Psoas muscle (tissue), 8 donors: ENCODE measurements around the gene PHRF1. TPM values are rescaled to one million over a fixed set of nuclear protein-coding genes. Genes with fewer than 3 reads are reported as not detected.

Source experiments
- ATAC-seq, 4 donors: fragments of 200-7000 bp; cut with Tn5 transposase; one replicate each; pipeline ENCODE4 v1.9.1; 2020; ENCODE audit warnings: moderate library complexity in 3 of 4, mild to moderate bottlenecking in 2 of 4
- DNase-seq, 2 donors: peaks; one replicate each; pipeline ENCODE4 v3.0.0-alpha.2; 2020
- H3K27ac ChIP-seq: fragments of 200-600 bp; one replicate; pipeline ENCODE4 v1.8.0; 2022
- H3K27me3 ChIP-seq, 3 donors: fragments of 200-600 bp in 1 of 3; one replicate each; pipeline versions ENCODE4 v1.6.1 to v1.8.0; 2013 to 2022; ENCODE audit warnings: low read length in 2 of 3, mild to moderate bottlenecking in 2 of 3, moderate library complexity in 1 of 3; ENCODE audit not compliant: insufficient read depth in 3 of 3
- H3K36me3 ChIP-seq, 2 donors: fragments of 200-600 bp in 1 of 2; one replicate each; pipeline versions ENCODE4 v1.6.1 to v1.8.0; 2013 to 2022; ENCODE audit warnings: low read depth in 1 of 2, mild to moderate bottlenecking in 1 of 2, moderate library complexity in 1 of 2; ENCODE audit not compliant: insufficient read depth in 1 of 2
- H3K4me1 ChIP-seq: fragments of 200-600 bp; one replicate; pipeline ENCODE4 v1.8.0; 2022
- H3K4me3 ChIP-seq: fragments of 200-600 bp; one replicate; pipeline ENCODE4 v1.8.0; 2022; ENCODE audit warnings: mild to moderate bottlenecking
- H3K9me3 ChIP-seq: fragments of 200-600 bp; one replicate; pipeline ENCODE4 v1.8.0; 2022
- CTCF ChIP-seq: fragments of 200-600 bp; IDR thresholded peaks from one replicate; pipeline ENCODE4 v1.8.0; 2022; ENCODE audit warnings: antibody characterized with exemption
- WGBS, 3 donors: extraction: QIAGEN DNeasy Blood & Tissue Kit; methylation state at CpG; one replicate each; pipeline versions ENCODE4 v1.1.6 to v1.1.7; 2013; 5-methylcytosine and 5-hydroxymethylcytosine counted together
- intact Hi-C, 2 donors: fragments of 100-400 bp; cut with DNase I; formaldehyde crosslinking; loops; one replicate each; pipeline versions ENCODE4 v1.11.0 to v1.14.2; 2022
- polyA plus RNA-seq, 3 donors: library from polyadenylated mRNA; stranded (reverse); fragments of 200-250 nt; gene quantifications; one replicate each; pipeline ENCODE4 v1.2.3, GENCODE V29; 2013
- total RNA-seq, 4 donors: library from RNA; stranded (reverse); fragmentation: NEBNext Ultra II Directional in 2 of 4; extraction: Animal tissue kit (Norgen Biotek cat#: 25700) in 2 of 4; gene quantifications; one replicate each; pipeline versions ENCODE4 v1.2.1 to v1.2.4, GENCODE V29; 2021 to 2023
- donor health status: healthy with polysubstance abuse.
- donor health status: DM: no; HTN: no; CAD: no; lungs with moderate emphysema.
- donor health status: Bipolar disorder and iron deficiency.
- donor health status: healthy.
- donor health status: DM: yes; HTN: yes; CAD: no.
- donor health status: DM: no; HTN: no; CAD: no.
- donor health status: DM: no; HTN: no; CAD: no.
- donor health status: DM: yes; HTN: yes; CAD: no.

Gene PHRF1
- total and polyA plus RNA-seq, 7 donors, result 11.7 to 31.2 (median 19.8) TPM

GRCh38 chr11:637593-638521 lies 61.6 kb downstream of the PHRF1 start:
- peak in 1 of 2 donors; percentile 51 for DNase-seq
- peak overlapping the region; percentile 44 for H3K4me3 ChIP-seq

GRCh38 chr11:638631-639331 lies 62.5 kb downstream of the PHRF1 start:
- WGBS, 3 donors, result 48 to 71% (median 54%) methylated on average over 28 of the region's 28 CpGs
- DNase-seq, result no peak
- ATAC-seq, result no peak
- no peak for TF ChIP-seq CTCF
- no peak overlapping the region for H3K27ac ChIP-seq
- no peak overlapping the region for H3K4me3 ChIP-seq
- intact Hi-C loops, result loop anchor here in 1 of 2 donors (5.0 kb wide), 1 partner anchor 44 kb away; no protein-coding TSS in a partner anchor
- H3K4me1 ChIP-seq, result peaks cover 4% of the 10 kb centered on the region
- no peaks in the 10 kb centered on the region for H3K9me3 ChIP-seq
- peaks cover 0 to 15% of the 10 kb centered on the region in 2 donors for H3K36me3 ChIP-seq
- peaks cover 0 to 20% (median 18%) of the 10 kb centered on the region in 3 donors for H3K27me3 ChIP-seq

More at GRCh38 chr11:637593-638521, 61.6 kb downstream of the PHRF1 start:
- intact Hi-C loops, result loop anchor here in 1 of 2 donors (5.0 kb wide), 1 partner anchor 44 kb away; no protein-coding TSS in a partner anchor
- no peak for ATAC-seq
- WGBS, 3 donors, result 37 to 52% (median 37%) methylated on average over 46 to 55 of the region's 55 CpGs
- no peak overlapping the region for H3K27ac ChIP-seq
- H3K4me1 ChIP-seq, result peaks cover 12% of the 10 kb centered on the region
- H3K9me3 ChIP-seq, result no peaks in the 10 kb centered on the region
- TF ChIP-seq CTCF, result no peak
- H3K36me3 ChIP-seq, result peaks cover 0 to 8% of the 10 kb centered on the region in 2 donors
- peaks cover 0 to 20% (median 18%) of the 10 kb centered on the region in 3 donors for H3K27me3 ChIP-seq

GRCh38 chr11:639332-639955 lies 63.2 kb downstream of the PHRF1 start:
- DNase-seq (no peak), ATAC-seq (no peak)
- Histone ChIP-seq H3K9me3 (no peaks in the 10 kb centered on the region), H3K27me3 (peaks cover 0 to 20% (median 18%) of the 10 kb centered on the region in 3 donors), H3K4me1 (peaks cover 4% of the 10 kb centered on the region), H3K36me3 (peaks cover 0 to 20% of the 10 kb centered on the region in 2 donors), H3K4me3 (no peak overlapping the region), H3K27ac (no peak overlapping the region)
- TF ChIP-seq CTCF, result no peak
- intact Hi-C loops, result loop anchor here in 1 of 2 donors (5.0 kb wide), 1 partner anchor 43 kb away; no protein-coding TSS in a partner anchor
- 8 to 21% (median 11%) methylated on average over 31 to 80 of the region's 80 CpGs for WGBS, 3 donors

GRCh38 chr11:640021-640706 lies 63.9 kb downstream of the PHRF1 start:
- no peak for TF ChIP-seq CTCF
- ATAC-seq, result no peak
- DNase-seq, result no peak

More at GRCh38 chr11:640021-640706, 63.9 kb downstream of the PHRF1 start:
- Histone ChIP-seq H3K27ac (no peak overlapping the region), H3K36me3 (peaks cover 0 to 21% of the 10 kb centered on the region in 2 donors), H3K9me3 (no peaks in the 10 kb centered on the region), H3K4me1 (peaks cover 4% of the 10 kb centered on the region), H3K4me3 (no peak overlapping the region), H3K27me3 (peaks cover 0 to 20% (median 18%) of the 10 kb centered on the region in 3 donors)
- intact Hi-C loops, result no loop called here
- WGBS, 3 donors, result 36 to 61% (median 41%) methylated on average over 31 to 68 of the region's 69 CpGs
